ENCODE results near the gene SLC12A7.

Gene SLC12A7

DNA sequence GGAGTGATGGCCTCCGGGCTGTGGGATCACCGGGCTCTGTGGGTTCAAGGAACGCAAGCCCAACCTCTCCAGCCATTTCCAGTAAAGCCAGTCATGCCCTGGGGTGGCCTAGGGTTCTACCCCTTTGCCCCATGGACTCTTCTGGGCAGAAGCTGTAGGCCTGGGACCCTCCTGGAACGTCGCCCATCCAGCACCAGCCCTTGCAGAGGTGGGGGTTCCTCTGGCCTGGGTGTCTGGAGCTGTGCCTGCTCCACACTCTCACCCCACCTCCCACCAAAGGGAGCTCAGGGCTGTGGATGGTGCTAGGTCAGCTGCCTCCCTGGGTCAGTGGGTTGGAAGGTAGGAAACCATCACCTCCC lies 1.4 kb upstream of the SLC12A7 start:
- no peak for DNase-seq
- intact Hi-C loops (cut with DNase I), result no loop called here

DNA sequence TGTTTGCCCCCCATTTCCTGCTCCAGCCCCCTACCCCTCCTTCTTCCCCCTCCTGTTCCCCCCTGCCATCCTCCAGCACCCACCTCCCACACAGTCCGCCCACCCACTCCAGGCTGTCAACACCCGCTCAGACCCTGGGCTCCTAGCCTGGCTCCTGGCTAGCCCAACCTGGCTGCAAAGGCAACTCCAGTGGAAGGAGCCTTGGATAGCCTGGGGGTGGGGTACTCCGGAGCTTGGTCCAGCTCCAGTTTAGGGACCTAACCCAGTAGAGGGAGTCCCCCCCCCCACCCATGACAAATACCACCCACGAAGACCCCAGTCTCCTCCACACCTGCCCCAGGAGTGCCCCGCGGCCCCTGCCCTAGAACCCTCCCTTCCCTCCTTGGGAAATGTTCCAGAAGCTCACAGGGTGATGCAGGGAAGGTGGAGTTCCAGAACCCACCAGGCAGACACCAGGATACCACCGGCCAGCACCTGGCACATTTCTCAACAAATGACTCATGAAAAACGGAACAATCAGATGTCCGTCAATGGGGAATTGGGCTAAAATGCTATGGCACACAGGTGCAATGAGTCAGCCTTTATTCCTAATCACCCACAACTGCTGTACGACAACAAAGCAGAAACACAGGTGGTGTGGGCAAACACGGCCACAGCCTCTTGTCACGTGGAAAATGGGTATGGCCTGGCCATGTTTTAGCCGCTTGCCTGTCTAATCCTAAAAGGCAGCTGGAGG lies 901 bp upstream of the SLC12A7 start:
- intact Hi-C loops (cut with DNase I), result no loop called here
- no peak for DNase-seq

DNA sequence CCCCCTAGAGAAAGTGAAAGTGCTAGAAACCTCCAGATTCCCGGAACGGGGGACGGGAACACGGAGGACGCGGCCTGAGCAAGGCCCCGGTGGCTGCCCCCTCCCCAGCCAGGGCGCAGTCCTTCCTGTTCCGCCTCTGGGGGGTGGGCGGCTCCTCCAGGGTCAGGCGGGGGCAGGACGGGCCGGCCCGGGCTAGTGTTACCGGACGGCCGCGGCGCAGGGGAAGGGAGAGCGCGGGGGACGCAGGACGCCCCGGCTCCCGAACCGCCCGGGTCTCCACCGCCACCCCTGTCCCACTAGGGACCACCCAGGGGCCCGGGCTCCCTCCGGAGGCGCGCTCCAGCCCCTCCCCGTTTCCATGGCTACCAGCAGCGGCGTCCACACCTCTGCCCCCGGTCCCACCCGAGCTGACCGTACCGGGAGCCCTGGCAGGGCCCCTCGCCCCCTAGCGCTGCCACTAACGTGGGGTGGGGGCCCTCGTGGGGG lies 579 bp downstream of the SLC12A7 start:
- intact Hi-C loops (cut with DNase I), result no loop called here
- DNase-seq, result no peak

DNA sequence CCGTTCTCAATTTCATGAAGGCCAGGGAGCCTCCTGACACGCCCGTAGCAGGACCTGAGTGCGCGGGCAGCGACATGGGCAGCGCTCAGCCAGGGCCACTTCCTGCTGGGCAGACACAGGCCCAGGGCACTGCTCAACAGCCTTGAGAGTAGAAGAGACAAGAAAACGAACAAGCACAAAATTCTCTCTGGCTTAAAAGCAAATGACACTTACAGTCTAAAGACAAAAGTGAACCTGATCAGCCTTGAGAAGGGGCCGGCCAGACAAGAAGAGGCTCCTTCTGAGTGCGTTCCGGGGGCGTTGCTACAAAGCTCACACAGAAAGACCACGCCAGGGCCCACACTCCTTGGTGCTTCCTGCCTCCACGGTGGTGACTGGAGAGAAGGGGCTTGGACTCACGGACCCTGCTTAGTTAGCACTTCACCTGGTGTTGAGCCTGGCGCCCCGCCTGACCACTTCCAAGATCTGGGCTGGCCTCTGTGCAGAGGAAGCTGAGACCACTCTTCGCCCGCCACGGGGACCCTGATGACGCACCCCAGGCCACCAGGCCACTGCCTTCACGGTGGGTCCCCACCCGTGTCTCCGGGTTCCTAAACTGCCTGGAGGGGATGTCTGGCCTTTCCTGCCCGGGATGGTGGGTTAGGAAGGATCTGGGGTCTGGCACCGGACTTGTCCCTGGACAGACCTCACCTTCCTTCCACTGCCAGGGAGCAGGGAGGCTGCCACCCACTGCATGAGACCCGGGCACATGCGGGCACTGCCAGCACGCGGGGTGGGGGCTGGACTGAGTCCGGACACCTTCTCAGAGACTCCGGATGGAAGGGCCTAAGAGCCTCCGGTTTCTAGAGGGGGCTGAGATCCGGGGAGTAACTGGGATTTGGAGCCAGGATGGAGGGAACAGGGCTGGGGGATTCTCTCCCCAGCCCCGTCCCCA lies 1.3 kb downstream of the SLC12A7 start:
- no peak for DNase-seq
- intact Hi-C loops (cut with DNase I), result no loop called here

DNA sequence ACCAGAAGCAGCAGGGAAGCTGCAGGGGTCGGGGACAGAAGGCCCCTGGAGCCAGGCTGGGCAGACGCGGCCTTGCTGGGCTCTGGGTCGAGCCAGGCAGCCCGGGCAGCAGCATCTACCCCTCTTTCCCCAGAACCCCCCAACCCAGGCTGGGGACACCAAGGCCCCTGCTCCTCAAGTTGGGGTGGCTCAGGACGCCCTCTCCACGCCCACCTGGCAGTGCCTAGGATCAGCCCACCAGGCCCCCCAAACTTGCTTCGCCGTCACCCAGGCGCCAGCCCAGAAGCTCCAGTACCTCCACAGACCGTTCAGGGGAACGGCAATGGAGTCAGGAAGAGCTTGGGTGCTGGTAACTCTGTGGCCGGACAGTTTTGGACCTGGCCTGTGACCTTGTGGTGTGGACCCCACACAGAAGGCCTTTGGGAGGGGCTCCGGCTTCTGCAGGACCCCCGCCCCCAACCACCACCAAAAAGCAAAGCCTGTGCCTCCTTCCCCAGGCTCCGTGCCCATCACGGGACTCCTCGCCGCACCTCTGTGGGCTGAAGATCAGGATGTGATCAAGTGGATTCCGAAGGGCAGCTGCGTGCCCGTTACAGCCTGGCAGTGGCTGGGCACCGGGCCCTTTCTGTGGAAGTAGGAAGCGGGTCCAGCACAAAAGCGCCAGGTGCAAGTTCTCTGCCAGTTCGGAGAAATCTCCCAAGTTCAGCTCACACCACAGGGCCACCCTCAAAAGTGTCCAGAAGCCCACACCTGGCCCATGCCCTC lies 2.1 kb downstream of the SLC12A7 start:
- no peak for DNase-seq
- intact Hi-C loops (cut with DNase I), result no loop called here

DNA sequence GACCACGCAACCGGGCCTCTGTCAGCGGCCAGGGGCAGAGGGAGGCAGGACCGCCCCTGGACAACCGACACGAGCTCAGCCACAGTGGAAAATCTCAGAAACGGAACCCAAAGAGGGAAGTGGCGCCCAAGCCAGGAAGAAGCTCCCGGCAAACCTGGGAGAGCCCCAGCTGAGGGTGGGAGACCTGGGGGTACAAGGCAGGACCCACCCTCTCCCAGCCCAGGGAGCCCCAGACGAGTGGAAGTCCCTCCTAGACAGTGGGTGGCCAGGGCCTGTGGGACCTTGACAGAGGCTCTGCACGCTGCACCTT lies 3.0 kb downstream of the SLC12A7 start:
- intact Hi-C loops (cut with DNase I), result no loop called here
- peak in 1 of 10 donors; percentile 24 for DNase-seq

DNA sequence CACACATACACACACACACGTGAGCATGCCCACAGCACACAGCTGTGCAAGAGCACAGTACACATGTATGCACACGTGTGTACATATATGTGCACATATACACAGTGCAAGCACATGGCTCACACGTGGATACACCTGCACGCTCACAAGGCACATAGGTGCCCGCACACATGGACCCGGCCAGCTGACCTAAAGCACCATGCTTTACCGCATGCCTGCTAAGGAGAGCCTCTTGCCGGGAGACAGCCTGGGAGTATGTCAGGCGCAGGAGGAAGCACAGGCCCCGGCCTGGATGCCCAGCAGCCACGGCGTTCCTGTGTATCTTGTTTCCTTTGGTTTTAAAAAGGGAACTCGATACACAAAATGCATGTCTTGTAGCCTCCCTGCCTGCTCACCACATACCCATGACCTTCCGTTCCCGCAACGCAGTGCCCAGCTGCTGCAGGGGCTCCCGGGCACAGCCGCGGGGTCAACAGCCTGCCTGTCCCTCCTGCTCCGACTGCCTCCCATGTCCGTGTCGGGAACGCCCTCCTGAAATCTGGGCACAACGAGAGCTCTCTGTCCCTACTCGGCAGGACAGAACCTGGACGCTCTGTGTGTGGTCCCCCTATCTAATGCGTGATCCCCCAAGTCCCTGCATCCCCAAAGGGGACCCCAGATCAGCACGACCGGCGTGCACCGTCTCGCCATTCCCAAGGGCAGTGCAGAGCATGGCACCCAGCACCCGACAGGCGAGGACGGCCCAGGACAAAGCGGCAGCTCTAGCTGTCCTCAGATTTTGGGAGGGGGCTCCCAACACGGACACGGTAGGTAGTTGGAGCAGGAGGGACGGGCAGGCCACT lies 3.6 kb downstream of the SLC12A7 start:
- intact Hi-C loops (cut with DNase I), result no loop called here
- no peak for DNase-seq

DNA sequence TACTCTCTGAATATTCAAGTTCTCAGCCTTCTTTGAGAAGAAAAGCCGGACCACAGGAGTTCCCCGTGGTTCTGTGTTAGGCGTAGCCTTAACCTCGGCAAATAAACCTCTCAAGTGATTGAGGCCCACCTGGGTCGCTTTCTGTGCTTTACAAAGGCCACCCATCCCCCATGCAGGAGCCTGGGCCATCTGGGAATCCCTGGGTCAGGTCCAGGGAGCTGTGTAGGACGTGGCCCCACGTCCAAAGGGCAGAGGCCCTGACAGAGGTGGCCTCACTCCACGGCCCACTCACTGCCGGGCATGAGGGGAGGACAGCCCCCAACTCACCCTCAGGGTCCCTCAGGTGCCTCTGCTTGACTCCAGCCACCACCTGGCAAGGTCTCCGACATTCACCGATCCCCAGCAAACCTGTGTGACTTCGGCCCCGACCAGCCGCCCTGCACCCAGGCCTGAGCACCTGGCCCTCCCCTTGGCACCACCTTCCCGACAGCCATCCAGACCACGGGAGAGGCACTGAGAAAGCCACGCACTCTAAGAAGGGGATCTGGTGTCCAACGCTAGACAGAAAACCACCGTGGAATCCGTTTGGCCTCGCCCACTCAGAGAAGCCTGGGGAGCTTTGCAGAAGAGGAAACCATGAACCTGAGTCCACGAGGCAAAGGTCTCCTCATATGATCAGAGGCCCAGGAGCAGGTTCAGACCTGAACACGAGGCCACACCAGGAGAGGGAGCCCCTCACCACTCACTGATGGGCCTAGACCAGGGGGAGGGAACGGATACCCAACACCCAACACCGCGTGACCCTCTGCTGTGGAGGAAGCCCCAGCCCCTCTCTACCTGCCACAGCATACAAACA lies 4.5 kb downstream of the SLC12A7 start:
- DNase-seq, result no peak

DNA sequence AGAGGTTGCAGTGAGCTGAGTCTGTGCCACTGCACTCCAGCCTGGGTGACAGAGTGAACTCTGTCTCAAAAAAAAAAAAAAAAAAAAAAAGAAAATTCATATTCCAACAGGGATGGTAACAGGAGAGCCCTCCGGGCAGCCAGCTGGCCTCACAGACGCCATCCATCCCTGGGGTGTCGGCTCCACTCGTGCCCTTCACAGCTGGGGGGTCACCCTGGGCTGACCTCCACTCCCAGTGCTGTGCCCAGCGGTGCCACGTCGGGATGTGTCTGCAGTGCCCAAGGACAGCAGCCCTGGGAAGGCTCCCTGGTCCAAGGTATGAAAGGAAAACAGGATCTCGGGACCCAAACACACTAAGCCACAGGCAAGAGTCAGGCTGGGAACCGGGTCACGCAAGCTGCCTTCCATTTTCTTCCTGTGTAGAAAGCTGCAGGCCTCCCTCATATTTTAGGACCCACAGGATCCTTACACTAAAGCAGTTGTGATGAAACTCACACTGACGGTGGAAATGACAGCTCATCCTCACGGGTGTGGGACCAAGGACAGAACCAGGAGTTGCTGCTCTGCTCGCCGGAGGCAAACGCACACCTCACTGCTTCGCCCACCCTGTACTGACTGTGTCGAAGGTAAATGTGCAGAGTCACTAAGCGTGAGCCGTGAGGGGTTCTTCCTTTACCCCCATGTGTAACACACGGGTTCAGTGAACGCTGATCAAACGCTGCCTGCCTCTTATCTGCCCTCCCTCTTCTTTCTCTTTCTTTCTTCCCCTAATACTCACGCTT lies 5.3 kb downstream of the SLC12A7 start:
- intact Hi-C loops (cut with DNase I), result no loop called here
- no peak for DNase-seq

More for the DNA sequence above, 4.5 kb downstream of the SLC12A7 start:
- intact Hi-C loops (cut with DNase I), result no loop called here

DNA sequence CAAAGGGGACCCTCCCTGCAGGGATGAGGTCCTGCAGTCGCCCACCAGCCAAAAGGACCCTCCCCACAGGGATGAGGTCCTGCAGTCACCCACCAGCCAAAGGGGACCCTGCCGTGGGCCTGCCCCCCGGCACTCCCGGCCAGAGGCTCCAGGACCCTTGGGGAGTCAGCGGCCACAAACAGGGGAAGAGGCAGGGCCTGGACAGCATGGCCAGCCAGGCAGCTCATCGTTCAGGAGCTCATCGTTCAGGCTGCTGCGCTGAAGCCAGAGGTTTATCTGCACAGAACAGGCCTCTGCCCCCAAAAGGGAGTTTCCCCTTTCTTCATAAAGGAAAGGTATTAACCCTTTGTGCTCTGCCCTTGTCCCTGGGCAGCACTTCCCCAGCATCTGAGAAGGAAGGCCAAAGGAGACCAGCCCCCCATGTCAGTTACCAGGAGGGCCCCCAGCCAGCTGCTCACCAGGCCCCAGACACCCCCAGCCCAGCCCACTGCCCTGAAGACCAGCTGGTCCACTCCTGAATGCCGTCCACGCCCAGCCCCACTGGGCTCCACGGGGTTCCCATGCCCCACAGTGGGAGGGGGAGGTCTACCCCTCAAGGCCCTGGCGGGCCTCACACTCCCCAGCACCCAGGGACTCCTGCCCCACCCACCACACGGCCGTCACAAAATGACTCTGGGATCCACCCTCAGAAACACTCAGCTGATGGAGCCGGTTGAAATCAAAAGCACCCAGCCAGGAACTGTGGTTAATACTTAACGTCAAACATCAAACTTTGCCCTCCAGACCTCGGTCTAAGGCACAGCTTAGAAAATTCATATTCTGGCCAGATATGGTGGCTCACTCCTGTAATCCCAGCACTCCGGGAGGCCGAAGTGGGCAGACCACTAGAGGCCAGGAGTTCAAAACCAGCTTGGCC lies 6.3 kb downstream of the SLC12A7 start:
- no peak for DNase-seq
- intact Hi-C loops (cut with DNase I), result no loop called here

DNA sequence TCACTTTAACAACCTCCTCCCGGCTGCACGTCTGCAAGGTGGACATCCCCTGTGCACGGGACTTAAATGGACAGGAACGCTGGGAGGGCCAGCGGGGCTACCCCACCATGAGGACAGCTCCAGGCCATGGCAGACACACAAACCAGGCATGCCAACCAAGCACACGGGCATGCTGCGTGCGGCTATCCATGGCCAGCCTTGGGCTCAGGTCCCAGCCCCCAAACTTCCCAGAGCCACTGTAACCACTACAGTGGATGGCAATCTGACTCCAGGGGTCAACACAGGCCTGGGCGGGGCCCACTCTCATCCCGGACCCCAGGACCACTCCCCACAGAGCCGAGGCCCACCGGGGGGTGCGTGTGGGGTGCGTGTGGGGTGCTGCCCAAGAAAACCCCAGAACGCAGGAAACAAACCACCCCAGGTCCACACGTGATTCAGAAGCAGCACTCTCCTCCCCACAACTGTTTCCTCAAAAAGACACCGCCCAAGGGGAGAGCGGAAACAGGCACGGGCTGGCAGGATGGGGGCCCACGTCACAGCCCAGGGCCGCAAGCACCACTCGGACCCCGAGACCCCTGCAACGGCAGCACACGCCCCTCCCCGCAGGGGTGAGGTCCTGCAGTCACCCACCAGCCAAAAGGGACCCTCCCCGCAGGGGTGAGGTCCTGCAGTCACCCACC lies 7.4 kb downstream of the SLC12A7 start:
- no peak for DNase-seq
- intact Hi-C loops (cut with DNase I), result no loop called here

DNA sequence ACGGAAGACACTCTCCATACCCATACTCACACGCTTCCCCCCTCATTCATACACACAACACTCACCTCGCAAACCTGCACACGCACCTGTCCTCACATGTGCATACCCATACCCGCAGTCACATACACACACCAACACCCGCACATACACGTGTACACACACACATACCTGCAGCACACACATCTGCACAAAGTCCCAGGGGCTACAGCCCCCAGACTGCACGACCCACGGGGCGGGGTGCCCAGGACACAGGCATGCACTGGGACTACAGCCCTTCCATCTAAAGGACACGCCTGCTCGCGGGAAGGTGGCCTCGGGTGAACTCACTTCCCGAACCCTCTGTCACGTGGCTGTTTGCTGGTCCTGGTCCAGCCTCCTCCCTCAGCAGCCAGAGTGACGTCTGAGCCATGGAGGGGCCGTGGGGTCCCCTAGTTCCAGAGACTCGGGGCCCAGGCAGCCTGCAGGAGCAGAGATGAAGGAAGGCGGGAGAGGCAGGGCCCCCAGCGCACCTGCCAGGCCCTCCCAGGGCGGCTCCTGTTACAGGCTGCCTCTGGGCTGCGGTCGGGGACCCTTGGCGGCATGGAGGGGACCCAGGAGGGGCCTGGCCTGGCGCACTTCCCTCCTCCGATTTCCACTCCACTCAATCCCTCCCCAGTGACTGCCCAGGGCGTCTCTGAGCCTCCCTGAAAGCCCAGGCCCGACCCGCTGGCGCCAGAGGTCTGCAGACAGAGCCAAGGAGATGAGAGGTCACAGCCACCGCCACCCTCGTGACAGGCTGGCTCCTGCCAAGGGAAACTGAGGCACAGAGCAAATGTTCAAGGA lies 8.1 kb downstream of the SLC12A7 start:
- DNase-seq, result peak in 2 of 10 donors; percentile 21 to 45
- intact Hi-C loops (cut with DNase I), result no loop called here

DNA sequence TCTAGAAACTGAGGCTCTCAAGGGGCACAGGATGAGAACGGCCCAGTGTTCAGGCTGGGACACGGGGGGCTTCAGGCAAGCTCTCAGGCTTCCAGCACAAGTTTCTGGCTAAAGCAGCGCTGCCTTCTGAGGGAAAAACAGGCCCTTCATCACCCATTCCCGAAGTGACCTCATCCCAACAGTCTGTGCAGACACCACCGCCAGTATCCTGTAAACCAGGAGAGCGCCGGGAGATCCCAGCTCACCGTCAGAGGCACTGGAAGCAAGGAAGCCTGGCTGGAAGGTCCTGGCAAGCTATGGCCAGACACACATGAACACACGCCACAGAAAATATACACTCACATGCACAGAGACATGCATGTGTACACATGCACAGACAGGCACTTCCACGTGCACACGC lies 8.8 kb downstream of the SLC12A7 start:
- intact Hi-C loops (cut with DNase I), result no loop called here
- no peak for DNase-seq

DNA sequence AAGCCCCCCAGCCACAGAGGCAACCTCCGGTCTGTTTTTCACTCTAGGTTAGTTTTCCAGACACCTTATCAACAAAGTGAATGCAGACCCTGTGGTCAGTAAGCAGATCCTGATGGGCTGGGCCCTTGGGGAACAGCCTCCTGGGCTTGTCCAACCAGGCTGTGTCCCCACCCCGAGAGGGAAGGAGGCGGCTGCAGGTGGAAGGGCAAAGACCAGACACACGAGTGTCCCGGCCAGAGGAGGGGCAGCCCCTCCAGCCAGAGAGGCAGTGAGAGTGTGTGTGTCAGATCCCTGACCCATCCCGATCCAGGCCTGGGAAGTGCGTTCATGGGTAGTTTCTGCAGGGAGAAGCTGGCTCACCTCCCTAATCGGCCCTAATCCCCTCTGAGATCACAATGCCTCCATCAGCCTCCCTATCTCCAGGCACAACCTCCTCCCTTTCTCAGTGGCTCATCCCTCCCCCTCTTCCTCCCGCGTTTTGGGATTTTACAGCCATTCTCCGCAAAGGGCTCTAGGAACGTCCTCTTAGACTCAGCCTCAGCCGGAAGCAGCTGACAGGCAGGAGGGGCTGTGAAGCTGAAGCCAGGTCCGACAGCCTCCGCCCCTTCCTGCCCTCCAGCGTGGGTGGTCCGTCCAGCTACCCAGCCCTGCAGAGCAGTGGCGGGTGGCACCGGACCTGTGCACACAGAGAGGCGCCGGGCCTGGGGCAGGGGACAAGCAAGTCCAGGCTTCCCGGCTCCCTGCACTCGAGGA lies 9.7 kb downstream of the SLC12A7 start:
- DNase-seq, result no peak
- intact Hi-C loops (cut with DNase I), result no loop called here

All from posterior cingulate gyrus (tissue), 11 donors.